ENCODE results near the gene SLC6A5.

GRCh38 chr11:20600020-20600346 is 575 bp downstream of the SLC6A5 start:
- TF ChIP-seq, protein P1, sequence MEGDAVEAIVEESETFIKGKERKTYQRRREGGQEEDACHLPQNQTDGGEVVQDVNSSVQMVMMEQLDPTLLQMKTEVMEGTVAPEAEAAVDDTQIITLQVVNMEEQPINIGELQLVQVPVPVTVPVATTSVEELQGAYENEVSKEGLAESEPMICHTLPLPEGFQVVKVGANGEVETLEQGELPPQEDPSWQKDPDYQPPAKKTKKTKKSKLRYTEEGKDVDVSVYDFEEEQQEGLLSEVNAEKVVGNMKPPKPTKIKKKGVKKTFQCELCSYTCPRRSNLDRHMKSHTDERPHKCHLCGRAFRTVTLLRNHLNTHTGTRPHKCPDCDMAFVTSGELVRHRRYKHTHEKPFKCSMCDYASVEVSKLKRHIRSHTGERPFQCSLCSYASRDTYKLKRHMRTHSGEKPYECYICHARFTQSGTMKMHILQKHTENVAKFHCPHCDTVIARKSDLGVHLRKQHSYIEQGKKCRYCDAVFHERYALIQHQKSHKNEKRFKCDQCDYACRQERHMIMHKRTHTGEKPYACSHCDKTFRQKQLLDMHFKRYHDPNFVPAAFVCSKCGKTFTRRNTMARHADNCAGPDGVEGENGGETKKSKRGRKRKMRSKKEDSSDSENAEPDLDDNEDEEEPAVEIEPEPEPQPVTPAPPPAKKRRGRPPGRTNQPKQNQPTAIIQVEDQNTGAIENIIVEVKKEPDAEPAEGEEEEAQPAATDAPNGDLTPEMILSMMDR (IDR thresholded peaks at IDR 0.05), result no peak
- TF ChIP-seq POLR2A (IDR thresholded peaks at IDR 0.05) (no peak), POLR2AphosphoS5 (IDR thresholded peaks at IDR 0.05; ENCODE audit: insufficient read depth in 1 of 2, low read depth in 1 of 2) (no peak)

Data from vagina (tissue), 2 donors.